Trophoblast cell (in vitro differentiated cells and primary cell): Measurements from ENCODE around the gene CDH6.
A peak's percentile ranks its signal among the peaks of the same experiment; 100 is the strongest.

ENCODE experiments used
- DNase-seq, 2 donors: peaks; one replicate each; pipeline ENCODE4 v3.0.0-alpha.2; 2016
- H2AFZ ChIP-seq: 2 replicates; pipeline ENCODE4 v1.6.1; 2013; ENCODE audit warnings: low read length, moderate library complexity, mild to moderate bottlenecking; ENCODE audit not compliant: insufficient read depth, poor library complexity
- H2AK5ac ChIP-seq: 2 replicates; pipeline ENCODE4 v1.6.1; 2013; ENCODE audit warnings: mild to moderate bottlenecking, low read length
- H2BK120ac ChIP-seq: 2 replicates; pipeline ENCODE4 v1.6.1; 2013; ENCODE audit warnings: low read length, mild to moderate bottlenecking, moderate library complexity; ENCODE audit not compliant: insufficient read depth, poor library complexity
- H2BK12ac ChIP-seq: 2 replicates; pipeline ENCODE4 v1.6.1; 2013; ENCODE audit warnings: mild to moderate bottlenecking, low read length, moderate library complexity
- H2BK5ac ChIP-seq: 2 replicates; pipeline ENCODE4 v1.6.1; 2013; ENCODE audit warnings: low read length, low read depth, moderate library complexity, mild to moderate bottlenecking; ENCODE audit not compliant: poor library complexity
- H3K14ac ChIP-seq: 2 replicates; pipeline ENCODE4 v1.6.1; 2013; ENCODE audit warnings: mild to moderate bottlenecking, low read length
- H3K18ac ChIP-seq: 2 replicates; pipeline ENCODE4 v1.6.1; 2013; ENCODE audit warnings: mild to moderate bottlenecking, low read length
- H3K23ac ChIP-seq: 2 replicates; pipeline ENCODE4 v1.6.1; 2013; ENCODE audit warnings: low read length
- H3K27ac ChIP-seq: 2 replicates; pipeline ENCODE4 v1.5.1; 2013; ENCODE audit warnings: low read depth, mild to moderate bottlenecking, inconsistent platforms, low read length, moderate library complexity
- H3K27me3 ChIP-seq: 2 replicates; pipeline ENCODE4 v1.6.1; 2013; ENCODE audit warnings: inconsistent platforms, mild to moderate bottlenecking, low read length, moderate library complexity; ENCODE audit not compliant: insufficient read depth
- H3K36me3 ChIP-seq, 2 experiments: 1 replicate in 1 of 2; 2 replicates in 1 of 2; pipeline ENCODE4 v1.6.1; 2013; ENCODE audit warnings: low read length in 2 of 2, mild to moderate bottlenecking in 2 of 2, moderate library complexity in 1 of 2; ENCODE audit not compliant: insufficient read depth in 2 of 2, control insufficient read depth in 1 of 2
- H3K4ac ChIP-seq: 2 replicates; pipeline ENCODE4 v1.6.1; 2013; ENCODE audit warnings: low read depth, mild to moderate bottlenecking, low read length, moderate library complexity
- H3K4me1 ChIP-seq, 2 experiments: 1 replicate in 1 of 2; 2 replicates in 1 of 2; pipeline ENCODE4 v1.6.1; 2013; ENCODE audit warnings: low read length in 2 of 2, mild to moderate bottlenecking in 2 of 2, moderate library complexity in 1 of 2; ENCODE audit not compliant: insufficient read depth in 2 of 2, control insufficient read depth in 1 of 2
- H3K4me2 ChIP-seq: 2 replicates; pipeline ENCODE4 v1.6.1; 2013; ENCODE audit warnings: inconsistent platforms, mild to moderate bottlenecking, low read length, moderate library complexity
- H3K4me3 ChIP-seq: 2 replicates; pipeline ENCODE4 v1.5.1; 2013; ENCODE audit warnings: mild to moderate bottlenecking, low read depth, low read length, inconsistent platforms
- H3K79me1 ChIP-seq: one replicate; pipeline ENCODE4 v1.6.1; 2013; ENCODE audit warnings: low read length
- H3K79me2 ChIP-seq: 2 replicates; pipeline ENCODE4 v1.6.1; 2013; ENCODE audit warnings: low read length, mild to moderate bottlenecking; ENCODE audit not compliant: control insufficient read depth, insufficient read depth, poor library complexity
- H3K9ac ChIP-seq: 2 replicates; pipeline ENCODE4 v1.6.1; 2013; ENCODE audit warnings: mild to moderate bottlenecking, low read length
- H3K9me3 ChIP-seq: 2 replicates; pipeline ENCODE4 v1.6.1; 2013; ENCODE audit warnings: low read depth, mild to moderate bottlenecking, control low read depth, inconsistent platforms, low read length; ENCODE audit not compliant: insufficient read depth
- H4K12ac ChIP-seq: 2 replicates; pipeline ENCODE4 v1.6.1; 2013; ENCODE audit warnings: low read depth, mild to moderate bottlenecking, low read length, moderate library complexity
- H4K8ac ChIP-seq: 2 replicates; pipeline ENCODE4 v1.6.1; 2013; ENCODE audit warnings: low read depth, mild to moderate bottlenecking, low read length, moderate library complexity
- H4K91ac ChIP-seq: one replicate; pipeline ENCODE4 v1.6.1; 2013; ENCODE audit warnings: low read depth, mild to moderate bottlenecking, low read length, moderate library complexity
- whole genome bisulfite sequencing: extraction: QIAGEN DNeasy Blood & Tissue Kit; methylation state at CpG from one replicate; pipeline ENCODE4 v1.1.7; 2013; ENCODE audit warnings: missing lambda C conversion rate; ENCODE audit not compliant: insufficient read length, insufficient coverage; ENCODE audit errors: extremely low coverage; 5-methylcytosine and 5-hydroxymethylcytosine counted together

The CDH6 gene

GRCh38 chr5:31229266-31229665, 35.8 kb downstream of the CDH6 start:
- Histone ChIP-seq H2BK5ac (no peak overlapping the region), H3K18ac (no peak overlapping the region), H3K79me2 (no peaks in the 10 kb centered on the region), H3K4me2 (no peak overlapping the region), H2BK120ac (no peak overlapping the region), H3K36me3 (no peaks in the 10 kb centered on the region), H4K12ac (no peak overlapping the region), H4K91ac (no peak overlapping the region), H3K4me3 (no peak overlapping the region), H2BK12ac (no peak overlapping the region), H3K79me1 (no peaks in the 10 kb centered on the region), H4K8ac (no peak overlapping the region), H3K4me1 (no peaks in the 10 kb centered on the region), H3K9ac (no peak overlapping the region), H3K14ac (no peak overlapping the region), H3K27ac (no peak overlapping the region), H3K23ac (no peak overlapping the region), H3K9me3 (no peaks in the 10 kb centered on the region), H3K27me3 (no peaks in the 10 kb centered on the region), H2AK5ac (no peak overlapping the region), H3K4ac (no peak overlapping the region), H2AFZ (no peak overlapping the region)
- no CpG with 5 or more reads among the region's 2 CpGs for WGBS
- no peak for DNase-seq

- Histone ChIP-seq H4K12ac (no peak overlapping the region), H2AFZ (no peak overlapping the region), H3K9me3 (no peaks in the 10 kb centered on the region), H3K14ac (no peak overlapping the region), H3K79me2 (no peaks in the 10 kb centered on the region), H3K36me3 (no peaks in the 10 kb centered on the region), H3K9ac (no peak overlapping the region), H3K79me1 (no peaks in the 10 kb centered on the region), H3K4me1 (no peaks in the 10 kb centered on the region), H3K4ac (no peak overlapping the region), H2BK120ac (no peak overlapping the region), H3K18ac (no peak overlapping the region), H3K4me3 (no peak overlapping the region), H2BK5ac (no peak overlapping the region), H3K4me2 (no peak overlapping the region), H2AK5ac (no peak overlapping the region), H4K91ac (no peak overlapping the region), H3K27me3 (no peaks in the 10 kb centered on the region), H4K8ac (no peak overlapping the region), H3K23ac (no peak overlapping the region), H2BK12ac (no peak overlapping the region), H3K27ac (no peak overlapping the region)
- WGBS: no CpG with 5 or more reads among the region's 6 CpGs
- DNase-seq: no peak
Measured at GRCh38 chr5:31231177-31231838, 37.8 kb downstream of the CDH6 start.

GRCh38 chr5:31232273-31232888, 38.9 kb downstream of the CDH6 start:
- Histone ChIP-seq H3K4me1 (no peaks in the 10 kb centered on the region), H3K4me3 (no peak overlapping the region), H4K12ac (no peak overlapping the region), H3K79me2 (no peaks in the 10 kb centered on the region), H3K27me3 (no peaks in the 10 kb centered on the region), H3K23ac (no peak overlapping the region), H4K8ac (no peak overlapping the region), H3K36me3 (no peaks in the 10 kb centered on the region), H2BK5ac (no peak overlapping the region), H4K91ac (no peak overlapping the region), H3K9ac (no peak overlapping the region), H3K4me2 (no peak overlapping the region), H2BK120ac (no peak overlapping the region), H2BK12ac (no peak overlapping the region), H3K27ac (no peak overlapping the region), H3K4ac (no peak overlapping the region), H2AFZ (no peak overlapping the region), H3K14ac (no peak overlapping the region), H3K18ac (no peak overlapping the region), H2AK5ac (no peak overlapping the region), H3K9me3 (no peaks in the 10 kb centered on the region), H3K79me1 (no peaks in the 10 kb centered on the region)
- WGBS: no CpG with 5 or more reads among the region's 4 CpGs
- DNase-seq: peak in 1 of 2 donors; percentile 78

- H3K14ac ChIP-seq: no peak overlapping the region
- no peak overlapping the region for H3K27ac ChIP-seq
- H3K36me3 ChIP-seq: no peaks in the 10 kb centered on the region
- H4K12ac ChIP-seq: no peak overlapping the region
- no peak overlapping the region for H4K91ac ChIP-seq
- H4K8ac ChIP-seq: no peak overlapping the region
- no peak for DNase-seq
- no peak overlapping the region for H3K4me3 ChIP-seq
- H3K4me1 ChIP-seq: no peaks in the 10 kb centered on the region
- H2AFZ ChIP-seq: no peak overlapping the region
- no peak overlapping the region for H3K4ac ChIP-seq
- no peaks in the 10 kb centered on the region for H3K27me3 ChIP-seq
- no peak overlapping the region for H3K18ac ChIP-seq
- H2AK5ac ChIP-seq: no peak overlapping the region
- no peak overlapping the region for H3K23ac ChIP-seq
- WGBS: no CpG with 5 or more reads among the region's 3 CpGs
- no peaks in the 10 kb centered on the region for H3K79me2 ChIP-seq
- H3K9me3 ChIP-seq: no peaks in the 10 kb centered on the region
- no peak overlapping the region for H2BK120ac ChIP-seq
- no peaks in the 10 kb centered on the region for H3K79me1 ChIP-seq
- H2BK12ac ChIP-seq: no peak overlapping the region
- H3K4me2 ChIP-seq: no peak overlapping the region
- no peak overlapping the region for H3K9ac ChIP-seq
- H2BK5ac ChIP-seq: no peak overlapping the region
Measured at GRCh38 chr5:31235381-31235780, 41.9 kb downstream of the CDH6 start.
